Renal cortex interstitium (tissue), 11 donors: ENCODE data around the gene TBCA. TPM values are rescaled to one million over a fixed set of nuclear protein-coding genes. Genes with fewer than 3 reads are reported as not detected.
A peak's percentile ranks its signal among the peaks of the same experiment; 100 is the strongest.
"Not testable (repeated sequence)": the region's sequence is repeated elsewhere in the genome, so short reads cannot be mapped to it uniquely, and the experiment has no call there.

Experiments used
- DNase-seq, 11 donors: peaks; one replicate each; pipeline ENCODE4 v3.0.0-alpha.2; 2013; ENCODE audit warnings: low read depth in 9 of 11, low spot score in 4 of 11; ENCODE audit errors: extremely low read depth in 1 of 11
- polyA plus RNA-seq, 3 donors: library from polyadenylated mRNA; unstranded; fragments of 120-200 nt; gene quantifications; one replicate each; pipeline ENCODE4 v1.2.1, GENCODE V29; 2013; ENCODE audit not compliant: insufficient read length in 3 of 3

Gene TBCA
- polyA plus RNA-seq, 3 donors, result 221 to 343 (median 268) TPM

DNA sequence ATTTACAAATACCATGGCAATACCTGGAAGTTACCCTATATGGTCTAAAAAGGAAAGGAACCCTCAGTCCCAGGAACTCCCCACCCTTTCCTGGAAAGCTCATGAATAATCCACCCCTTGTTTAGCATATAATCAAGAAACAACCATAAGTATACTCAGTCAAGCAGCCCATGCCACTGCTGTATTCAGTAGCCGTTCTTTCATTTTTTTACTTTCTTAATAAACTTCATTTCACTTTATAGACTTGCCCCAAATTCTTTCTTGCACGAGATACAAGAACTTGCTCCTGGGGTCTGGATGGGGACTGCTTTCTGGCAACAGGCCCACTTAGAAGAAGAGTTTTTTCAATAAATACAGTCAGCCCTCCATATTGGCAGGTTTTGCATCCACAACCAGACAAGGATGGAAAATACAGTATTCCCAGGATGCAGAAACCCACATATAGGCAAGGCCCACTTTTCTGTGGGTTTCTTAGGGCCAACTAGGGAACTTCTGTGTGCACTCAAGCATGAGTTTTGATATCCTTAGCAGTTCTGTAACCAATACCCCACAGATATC is 2.8 kb upstream of the TBCA start:
- DNase-seq, result no peak

DNA sequence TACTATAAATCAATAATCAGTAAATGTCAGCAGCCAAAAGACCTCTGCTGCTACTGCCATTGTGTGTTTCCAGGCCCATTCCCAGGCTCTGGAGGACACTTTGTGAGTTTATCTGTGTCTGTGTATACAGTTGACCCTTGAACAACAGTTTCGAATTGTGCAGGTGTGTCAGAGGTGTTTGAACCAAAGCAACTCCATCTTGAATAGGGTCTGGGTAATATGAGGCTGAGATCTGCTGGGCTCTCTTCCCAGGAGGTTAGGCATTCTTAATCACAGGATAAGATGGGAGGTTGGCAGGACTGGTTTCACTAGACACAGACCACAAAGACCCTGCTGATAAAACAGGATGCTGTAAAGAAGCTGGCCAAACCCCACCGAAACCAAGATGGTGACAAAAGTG is 2.3 kb upstream of the TBCA start:
- no peak for DNase-seq

- DNase-seq, result no peak
These were observed 1.8 kb upstream of the TBCA start for GRCh38 chr5:77777911-77778310.

DNA sequence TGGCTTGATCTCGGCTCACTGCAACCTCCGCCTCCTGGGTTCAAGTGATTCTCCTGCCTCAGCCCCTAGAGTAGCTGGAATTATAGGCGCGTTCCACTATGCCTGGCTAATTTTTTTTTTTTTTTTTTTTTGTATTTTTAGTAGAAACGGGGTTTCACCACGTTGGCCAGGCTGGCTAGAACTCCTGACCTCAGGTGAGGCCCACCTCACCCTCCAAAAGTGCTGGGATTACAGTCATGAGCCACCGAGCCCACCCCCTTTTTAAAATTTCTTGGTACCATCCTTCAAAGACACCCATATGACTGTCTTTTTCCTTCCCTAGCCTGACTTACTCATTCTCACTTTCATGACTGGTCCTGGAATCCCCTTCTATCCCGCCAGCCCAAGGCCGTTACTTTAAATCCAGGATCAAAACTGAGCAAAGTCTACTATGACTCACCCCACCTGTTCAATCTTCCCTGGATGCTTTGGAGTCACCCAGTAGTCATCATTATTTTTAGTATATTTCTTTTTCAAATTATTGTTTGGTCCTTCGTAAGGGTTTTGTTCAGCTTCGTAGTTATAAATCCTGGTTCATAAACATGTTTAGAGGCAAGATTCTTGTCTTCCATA is 1.2 kb upstream of the TBCA start:
- no peak for DNase-seq

DNA sequence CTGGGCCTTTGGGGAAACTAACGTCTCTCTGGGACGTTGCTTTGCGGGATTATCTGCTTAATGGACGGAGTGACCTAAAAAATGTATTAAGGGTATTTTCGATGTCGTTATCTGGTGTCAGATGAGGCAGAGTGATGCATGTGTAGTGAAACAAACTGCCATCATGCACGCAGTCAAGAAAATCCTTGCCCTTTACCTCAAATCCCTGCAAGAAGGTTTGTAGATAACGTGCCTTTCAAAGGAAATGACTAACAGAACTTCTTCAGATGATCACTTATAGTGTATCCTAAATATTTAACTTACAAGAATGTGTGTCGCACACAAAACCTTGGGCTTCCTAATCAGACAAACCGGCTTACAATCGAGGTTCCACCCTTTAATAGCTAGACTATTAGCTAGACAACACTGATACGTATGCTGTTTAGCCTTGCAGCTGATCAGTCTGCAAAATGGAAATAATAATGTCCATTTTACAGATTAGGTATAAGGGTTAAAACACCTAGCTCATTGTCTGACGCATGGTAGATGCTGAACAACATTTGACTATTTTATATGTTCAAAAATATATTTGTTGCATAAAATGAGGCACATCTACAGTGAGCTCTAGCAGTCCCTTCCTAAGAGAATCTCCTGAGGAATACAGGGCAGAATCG is 541 bp upstream of the TBCA start:
- no peak for DNase-seq

DNA sequence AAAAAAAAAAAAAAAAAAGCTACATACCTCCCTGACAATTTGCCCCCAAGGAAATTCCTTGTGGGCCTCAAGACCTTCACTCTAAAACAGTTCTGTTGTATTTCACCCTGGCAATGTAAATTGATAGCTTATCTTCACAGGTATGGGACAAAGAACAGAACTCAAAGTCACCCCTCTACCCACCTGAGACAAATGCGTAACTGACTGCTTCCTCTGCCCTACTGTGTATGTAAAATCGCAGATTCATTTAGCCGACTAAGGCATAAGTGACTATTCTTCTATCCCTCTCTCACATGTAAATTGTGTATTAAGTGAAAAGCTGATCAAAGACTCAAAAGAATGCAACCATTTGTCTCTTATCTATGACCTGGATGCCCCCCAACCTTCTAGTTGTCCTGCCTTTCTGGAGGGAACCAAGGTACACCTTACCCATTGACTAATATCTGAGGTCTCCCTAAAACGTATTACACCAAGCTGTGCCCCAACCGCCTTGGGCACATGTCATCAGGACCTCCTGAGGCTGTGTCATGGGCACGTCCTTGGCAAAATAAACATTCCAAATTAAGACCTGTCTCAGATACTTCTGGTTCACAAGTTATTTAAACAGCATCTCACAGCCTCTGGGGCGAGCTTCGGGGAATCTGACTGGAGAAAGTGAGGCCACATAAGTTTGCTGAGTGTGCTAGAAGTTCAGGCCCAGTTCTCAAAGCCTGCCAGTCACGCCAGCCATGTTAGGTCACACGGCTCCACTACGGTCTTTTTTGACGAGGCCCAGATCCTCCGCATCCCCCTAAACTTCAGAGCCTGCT is 954 bp downstream of the TBCA start:
- peak in 3 of 11 donors; percentile 3 to 33 (median 13) for DNase-seq

- no peak for DNase-seq
These were observed 2.3 kb downstream of the TBCA start for GRCh38 chr5:77773734-77774280.

GRCh38 chr5:77772729-77773128 is 3.4 kb downstream of the TBCA start:
- DNase-seq, result no peak

DNA sequence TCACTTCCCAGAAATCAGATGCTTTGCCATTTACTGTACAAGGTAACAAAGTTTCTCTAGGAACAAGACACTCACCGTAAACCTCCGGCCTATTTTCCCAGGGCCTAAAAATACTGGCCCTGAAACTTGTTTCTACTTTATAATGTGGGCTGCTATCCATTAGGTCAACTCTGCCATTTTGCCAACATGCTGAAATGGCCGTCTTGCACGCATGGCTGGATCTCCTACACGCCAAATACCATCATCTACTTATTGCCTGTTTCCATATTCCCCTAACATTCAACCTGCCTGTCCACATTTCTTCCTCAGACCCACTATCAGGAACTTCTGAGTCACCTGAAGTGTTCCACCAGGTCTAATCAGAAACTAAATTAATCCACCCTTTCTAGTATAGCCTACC is 4.7 kb downstream of the TBCA start:
- no peak for DNase-seq

DNA sequence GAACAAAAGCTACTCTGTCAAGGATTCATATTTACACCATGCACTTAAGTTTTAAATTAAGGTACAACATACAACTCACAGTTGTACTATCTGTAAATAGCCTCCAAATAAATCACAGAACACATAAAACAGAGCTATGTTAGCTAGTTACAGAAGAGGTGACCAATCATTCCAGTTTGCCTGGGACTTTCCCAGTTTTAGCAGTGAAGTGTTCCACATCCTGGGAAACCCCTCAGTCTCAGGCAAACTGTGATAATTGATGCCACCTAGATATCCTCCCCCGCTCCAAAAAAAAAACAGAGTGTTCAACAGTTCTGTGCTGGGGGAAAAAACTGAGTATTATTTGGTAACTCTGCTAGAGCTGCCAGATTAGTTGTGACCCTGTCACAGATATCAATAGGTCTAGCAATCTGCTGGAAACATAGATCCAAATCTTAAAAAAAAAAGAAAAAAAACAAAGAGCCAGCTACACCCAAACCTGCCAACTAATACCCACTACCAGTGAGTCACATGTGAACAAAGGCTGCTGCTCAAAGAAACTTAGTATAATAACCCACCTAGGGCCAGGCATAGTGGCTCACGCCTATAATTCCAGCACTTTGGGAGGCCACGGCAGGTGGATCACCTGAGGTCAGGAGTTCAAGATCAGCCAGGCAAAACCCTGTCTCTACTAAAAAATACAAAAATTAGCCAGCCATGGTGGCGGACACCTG is 5.7 kb downstream of the TBCA start:
- DNase-seq, result no peak

- DNase-seq, result no peak
These were observed 7.2 kb downstream of the TBCA start for GRCh38 chr5:77768978-77769377.

GRCh38 chr5:77767301-77767700 is 8.8 kb downstream of the TBCA start:
- no peak for DNase-seq

GRCh38 chr5:77761606-77762005 is 14.5 kb downstream of the TBCA start:
- no peak for DNase-seq

DNA sequence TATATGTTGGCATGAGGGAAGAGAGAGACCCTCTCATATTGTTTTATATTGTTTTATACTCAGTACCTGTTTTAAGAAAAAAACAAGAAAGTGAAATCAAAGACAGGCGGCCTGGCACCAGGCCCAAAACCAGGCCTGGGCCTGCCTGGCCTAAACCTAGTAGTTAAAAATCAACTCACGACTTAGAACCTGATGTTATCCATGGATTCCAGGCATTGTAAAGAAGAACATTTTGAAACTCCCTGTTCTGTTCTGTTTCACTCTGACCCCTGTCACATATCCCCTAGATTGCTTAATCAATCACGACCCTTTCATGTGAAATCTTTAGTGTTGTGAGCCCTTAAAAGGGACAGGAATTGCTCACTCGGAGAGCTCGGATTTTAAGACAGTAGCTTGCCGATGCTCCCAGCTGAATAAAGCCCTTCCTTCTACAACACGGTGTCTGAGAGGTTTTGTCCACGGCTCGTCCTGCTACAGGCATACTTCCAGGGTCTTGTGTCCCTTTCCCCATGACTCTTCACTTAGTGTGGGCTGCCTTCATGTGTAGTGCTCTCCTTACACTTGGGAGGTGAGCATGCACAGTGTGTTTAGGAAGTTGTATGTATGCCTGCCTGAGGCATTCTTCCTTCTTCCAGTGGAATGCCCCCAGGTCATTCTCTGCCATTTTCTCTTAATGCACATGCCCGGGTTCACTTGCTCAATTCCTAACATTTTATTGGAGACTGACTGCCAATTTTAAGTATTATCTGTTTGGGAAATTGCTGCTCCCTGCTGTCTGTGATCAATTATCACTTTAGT is 17.8 kb downstream of the TBCA start:
- DNase-seq, result no peak

- no peak for DNase-seq
These were observed 24.7 kb downstream of the TBCA start for GRCh38 chr5:77751328-77752023.

GRCh38 chr5:77750928-77751327 is 25.2 kb downstream of the TBCA start:
- not testable (repeated sequence) for DNase-seq

DNA sequence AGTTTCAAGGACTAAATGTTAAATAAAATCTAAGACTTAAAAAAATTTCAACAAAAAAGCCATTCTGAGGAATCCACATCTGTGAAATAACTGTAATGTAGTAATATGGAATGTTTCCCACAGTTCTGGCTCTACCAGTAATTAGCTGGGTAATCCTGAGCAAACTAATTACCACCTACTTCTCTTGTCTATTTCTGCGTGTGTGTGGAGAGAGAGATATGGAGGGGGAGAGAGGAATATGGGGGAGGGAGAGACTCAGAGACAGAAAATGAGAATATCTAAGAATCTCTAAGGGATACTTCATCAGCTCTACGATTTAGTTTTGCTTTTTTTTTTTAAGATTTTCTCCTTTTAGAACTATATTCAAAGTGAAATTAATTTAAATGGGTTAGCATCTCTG is 28.0 kb downstream of the TBCA start:
- DNase-seq, result no peak

- DNase-seq, result no peak
These were observed 32.0 kb downstream of the TBCA start for GRCh38 chr5:77744116-77744515.
